PC-9 (cell line): Measurements from ENCODE around the gene MAP2K1. TPM values are rescaled to one million over a fixed set of nuclear protein-coding genes. Genes with fewer than 3 reads are reported as not detected.
A peak's percentile ranks its signal among the peaks of the same experiment; 100 is the strongest.
"Not testable (repeated sequence)": the region's sequence is repeated elsewhere in the genome, so short reads cannot be mapped to it uniquely, and the experiment has no call there.

Experiments
- Bru-seq: library from RNA; stranded (reverse); fragments of 400-500 nt; gene quantifications from one replicate; lab custom pipeline; 2021; lab: Mats Ljungman, UMichigan
- BruChase-seq, 2 experiments: library from RNA; stranded (reverse); fragments of 400-500 nt; gene quantifications; one replicate each; lab custom pipeline; 2021; lab: Mats Ljungman, UMichigan
- BruUV-seq: library from RNA; stranded (reverse); fragments of 400-500 nt; replicated peaks from 2 replicates; lab custom pipeline; 2021; lab: Mats Ljungman, UMichigan
- CTCF ChIA-PET: fragments of 300-600 bp; sonication (Branson Sonifier 250); formaldehyde crosslinking; loops from one replicate; lab custom pipeline; 2022; ENCODE audit warnings: antibody characterized with exemption; lab: Charles Lee
- POLR2A ChIA-PET: fragments of 300-600 bp; sonication (Branson Sonifier 250); formaldehyde crosslinking; loops from one replicate; lab custom pipeline; 2022; ENCODE audit warnings: antibody characterized with exemption; ENCODE audit not compliant: unreplicated experiment; lab: Charles Lee
- DNase-seq, 2 experiments: peaks; one replicate each; pipeline versions ENCODE4 v3.0.0 to v3.0.0-alpha.2; 2015 to 2022; ENCODE audit warnings: mixed read lengths in 1 of 2
- H2AFZ ChIP-seq: fragments of 200-600 bp; sonication (generic); 2 replicates; pipeline ENCODE4 v1.8.1; 2017; ENCODE audit warnings: antibody characterized with exemption
- H3F3A ChIP-seq: fragments of 200-600 bp; sonication (generic); 2 replicates; pipeline ENCODE4 v1.8.1; 2017; ENCODE audit warnings: antibody characterized with exemption, mild to moderate bottlenecking, low read depth; ENCODE audit not compliant: insufficient read depth
- H3K27ac ChIP-seq: fragments of 200-600 bp; sonication (generic); 2 replicates; pipeline ENCODE4 v1.6.1; 2016; ENCODE audit warnings: mixed run types
- H3K27me3 ChIP-seq: fragments of 200-600 bp; sonication (generic); 2 replicates; pipeline ENCODE4 v1.6.1; 2016; ENCODE audit warnings: low read depth, mixed run types; ENCODE audit not compliant: insufficient read depth
- H3K36me3 ChIP-seq: fragments of 200-600 bp; sonication (generic); 2 replicates; pipeline ENCODE4 v1.6.1; 2016; ENCODE audit warnings: low read depth, mixed run types
- H3K4me1 ChIP-seq: fragments of 200-600 bp; sonication (generic); replicated peaks from 2 replicates; pipeline ENCODE4 v1.6.1; 2016; ENCODE audit warnings: mixed run types; ENCODE audit not compliant: insufficient read depth
- H3K4me2 ChIP-seq: fragments of 200-600 bp; sonication (generic); 2 replicates; pipeline ENCODE4 v1.6.1; 2017; ENCODE audit warnings: mixed run types
- H3K4me3 ChIP-seq: fragments of 200-600 bp; sonication (generic); 2 replicates; pipeline ENCODE4 v1.6.1; 2016; ENCODE audit warnings: mixed run types
- H3K79me2 ChIP-seq: fragments of 200-600 bp; sonication (generic); 2 replicates; pipeline ENCODE4 v1.6.1; 2017; ENCODE audit warnings: low read depth, mixed run types
- H3K9me2 ChIP-seq: fragments of 200-600 bp; sonication (generic); 2 replicates; pipeline ENCODE4 v1.8.1; 2017; ENCODE audit warnings: mild to moderate bottlenecking; ENCODE audit not compliant: insufficient read depth
- H3K9me3 ChIP-seq: fragments of 200-600 bp; sonication (generic); 2 replicates; pipeline ENCODE4 v1.8.1; 2016; ENCODE audit warnings: low read depth; ENCODE audit not compliant: insufficient read depth
- H4K20me1 ChIP-seq: fragments of 200-600 bp; sonication (generic); 2 replicates; pipeline ENCODE4 v1.8.1; 2017; ENCODE audit not compliant: insufficient read depth
- EZH2 ChIP-seq: fragments of 200-600 bp; sonication (generic); IDR thresholded peaks from 2 replicates; pipeline ENCODE4 v1.8.0; 2017; ENCODE audit warnings: antibody characterized with exemption, low read depth
- intact Hi-C: fragments of 100-400 bp; cut with micrococcal nuclease; formaldehyde crosslinking; loops from one replicate; pipeline ENCODE4 v1.10.0; 2022; ENCODE audit not compliant: unreplicated experiment
- long read RNA-seq: library from polyadenylated mRNA; stranded (forward); transcript quantifications from one replicate; pipeline ENCODE4 v2.0.0, GENCODE V29; 2022
- total RNA-seq: library from RNA; stranded (reverse); gene quantifications from 2 replicates; pipeline ENCODE4 v1.2.3, GENCODE V29; 2021
- TF ChIP-seq, protein P1 (sequence below): fragments of 200-600 bp; sonication (generic); conservative IDR thresholded peaks from 2 replicates; pipeline ENCODE4 v1.6.1; 2017; ENCODE audit warnings: mixed run types, antibody characterized with exemption, mild to moderate bottlenecking, moderate library complexity

Gene MAP2K1
- total RNA-seq (78.6 and 95.5 TPM in 2 replicates), Bru-seq, nascent RNA (percentile 89 among the genes with signal in this experiment), BruChase-seq, experiment 1, labeled RNA remaining after a 2-hour chase (percentile 92 among the genes with signal in this experiment), BruChase-seq, experiment 2, labeled RNA remaining after a 6-hour chase (percentile 83 among the genes with signal in this experiment)
- long read RNA-seq, transcript MAP2K1-201 (11 exons, 3,410 nt), result major isoform, 26 of 40 reads
- long read RNA-seq, partial matches to known transcripts, result 5 of 40 reads
- long read RNA-seq, other reads (novel, unspliced or antisense), result 9 of 40 reads

DNA sequence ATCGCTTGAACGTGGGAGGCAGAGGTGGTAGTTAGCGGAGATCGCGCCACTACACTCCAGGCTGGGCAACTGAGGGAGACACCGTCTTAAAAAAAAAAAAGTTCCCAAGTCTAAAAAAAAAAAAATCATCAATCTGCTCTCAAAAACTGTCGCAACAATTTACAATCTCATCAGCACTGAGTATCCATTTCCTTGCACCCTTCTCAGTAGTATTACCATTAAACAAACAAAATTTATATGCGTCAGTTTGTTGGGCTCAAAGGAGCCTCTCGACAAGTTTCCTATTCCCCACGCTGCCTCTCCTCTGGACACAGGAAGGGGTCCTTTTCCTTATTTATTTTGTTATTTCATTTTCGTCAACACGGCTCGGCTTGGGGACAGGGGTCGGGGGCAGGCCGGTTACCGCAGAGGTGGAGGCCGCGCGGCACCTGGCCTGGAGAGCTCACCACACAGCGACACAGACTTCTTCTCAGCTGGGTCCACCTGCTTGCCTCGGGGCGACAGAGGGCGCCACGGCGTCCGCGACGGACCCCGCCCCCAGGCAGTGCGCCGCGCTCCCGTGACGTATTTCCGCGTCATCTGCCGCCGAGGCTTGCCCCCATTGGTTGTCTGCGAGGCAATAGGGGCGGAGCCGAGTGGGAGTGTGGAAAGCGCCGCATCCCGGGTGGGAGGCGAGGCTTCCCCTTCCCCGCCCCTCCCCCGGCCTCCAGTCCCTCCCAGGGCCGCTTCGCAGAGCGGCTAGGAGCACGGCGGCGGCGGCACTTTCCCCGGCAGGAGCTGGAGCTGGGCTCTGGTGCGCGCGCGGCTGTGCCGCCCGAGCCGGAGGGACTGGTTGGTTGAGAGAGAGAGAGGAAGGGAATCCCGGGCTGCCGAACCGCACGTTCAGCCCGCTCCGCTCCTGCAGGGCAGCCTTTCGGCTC is at the start of gene MAP2K1:
Gene MAP2K1 (plus strand): TSS at position 709 of the 920 bp plus-strand sequence. CDS start 436 bp downstream, outside the sequence.
- TF ChIP-seq EZH2, result no peak
- TF ChIP-seq, protein P1, sequence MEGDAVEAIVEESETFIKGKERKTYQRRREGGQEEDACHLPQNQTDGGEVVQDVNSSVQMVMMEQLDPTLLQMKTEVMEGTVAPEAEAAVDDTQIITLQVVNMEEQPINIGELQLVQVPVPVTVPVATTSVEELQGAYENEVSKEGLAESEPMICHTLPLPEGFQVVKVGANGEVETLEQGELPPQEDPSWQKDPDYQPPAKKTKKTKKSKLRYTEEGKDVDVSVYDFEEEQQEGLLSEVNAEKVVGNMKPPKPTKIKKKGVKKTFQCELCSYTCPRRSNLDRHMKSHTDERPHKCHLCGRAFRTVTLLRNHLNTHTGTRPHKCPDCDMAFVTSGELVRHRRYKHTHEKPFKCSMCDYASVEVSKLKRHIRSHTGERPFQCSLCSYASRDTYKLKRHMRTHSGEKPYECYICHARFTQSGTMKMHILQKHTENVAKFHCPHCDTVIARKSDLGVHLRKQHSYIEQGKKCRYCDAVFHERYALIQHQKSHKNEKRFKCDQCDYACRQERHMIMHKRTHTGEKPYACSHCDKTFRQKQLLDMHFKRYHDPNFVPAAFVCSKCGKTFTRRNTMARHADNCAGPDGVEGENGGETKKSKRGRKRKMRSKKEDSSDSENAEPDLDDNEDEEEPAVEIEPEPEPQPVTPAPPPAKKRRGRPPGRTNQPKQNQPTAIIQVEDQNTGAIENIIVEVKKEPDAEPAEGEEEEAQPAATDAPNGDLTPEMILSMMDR, result no peak; the same call in 1 of the 2 replicates
- H3K79me2 ChIP-seq, result peaks cover 44% of the 10 kb centered on the region
- peak within 1 kb of the TSS; percentile 79 for H2AFZ ChIP-seq
- CTCF ChIA-PET, result interaction anchor here (0.6 to 2.6 kb wide), 5 partner anchors 17 to 517 kb away, joined by 3 to 13 read pairs (median 5); partner anchors contain the start of genes RAB11A and SNAPC5
- peak within 1 kb of the TSS; percentile 55 for H3K27ac ChIP-seq
- TSS peak; percentile 90 for BruUV-seq
- intact Hi-C loops, result loop anchor here (1.0 kb wide), 3 partner anchors 30 to 111 kb away; partner anchors contain the start of genes SNAPC5 and TIPIN
- no peaks in the 10 kb centered on the region for H3K9me3 ChIP-seq
- H3K4me2 ChIP-seq, result peak within 1 kb of the TSS; percentile 85
- H3K4me1 ChIP-seq, result peaks cover 19% of the 10 kb centered on the region
- H4K20me1 ChIP-seq, result no peaks in the 10 kb centered on the region
- no peaks in the 10 kb centered on the region for H3K9me2 ChIP-seq
- H3F3A ChIP-seq, result peaks cover 10% of the 10 kb centered on the region; the same call in 1 of the 2 replicates
- POLR2A ChIA-PET, result interaction anchor here (0.6 kb wide), 3 partner anchors 27 to 94 kb away, joined by 3 to 20 read pairs (median 3); no protein-coding TSS in a partner anchor
- H3K4me3 ChIP-seq, result peak within 1 kb of the TSS; percentile 62
- no peaks in the 10 kb centered on the region for H3K27me3 ChIP-seq
- DNase-seq, result peak; percentile 82 to 98
- H3K36me3 ChIP-seq, result no peaks in the 10 kb centered on the region

- H4K20me1 ChIP-seq, H3K27ac ChIP-seq, H3F3A ChIP-seq, intact Hi-C loops, H3K9me3 ChIP-seq, H3K27me3 ChIP-seq, H2AFZ ChIP-seq, H3K4me1 ChIP-seq, CTCF ChIA-PET, H3K79me2 ChIP-seq, POLR2A ChIA-PET, H3K36me3 ChIP-seq, BruUV-seq, H3K4me3 ChIP-seq, H3K4me2 ChIP-seq, DNase-seq, H3K9me2 ChIP-seq: not testable (repeated sequence)
Measured at GRCh38 chr15:66348530-66348929, 38.2 kb upstream of the MAP2K1 start.

- H3K4me1 ChIP-seq, result peaks cover 26% of the 10 kb centered on the region
- intact Hi-C loops, result loop anchor here (1.0 kb wide), 2 partner anchors 30 to 141 kb away; partner anchors contain the start of genes MAP2K1 and SNAPC5
- H3K79me2 ChIP-seq, result peaks cover 14% of the 10 kb centered on the region
- POLR2A ChIA-PET, result interaction anchor here (0.6 kb wide), 2 partner anchors 706 to 777 kb away, joined by 3 to 6 read pairs; no protein-coding TSS in a partner anchor
- CTCF ChIA-PET, result no interaction called here
- no peaks in the 10 kb centered on the region for H3K27me3 ChIP-seq
- no peaks in the 10 kb centered on the region for H4K20me1 ChIP-seq
- H3K9me2 ChIP-seq, result no peaks in the 10 kb centered on the region
- H3K27ac ChIP-seq, result 0 out of 2 replicates have a peak overlapping the region, but pooled peaks have one; percentile 1
- H3K9me3 ChIP-seq, result no peaks in the 10 kb centered on the region
- TSS peak; percentile 64 for BruUV-seq
- no peak for DNase-seq
- H3K4me2 ChIP-seq, result peak overlapping the region; percentile 80
- peak overlapping the region; percentile 97 for H2AFZ ChIP-seq
- peaks cover 3% of the 10 kb centered on the region; the same call in 1 of the 2 replicates for H3K36me3 ChIP-seq
- TF ChIP-seq EZH2, result no peak
- TF ChIP-seq, protein P1, result no peak
- H3F3A ChIP-seq, result peaks cover 11% of the 10 kb centered on the region; the same call in 1 of the 2 replicates
- peak overlapping the region; percentile 68 for H3K4me3 ChIP-seq
Measured at GRCh38 chr15:66356077-66356358, 30.7 kb upstream of the MAP2K1 start.
